ENCODE data around the gene DQX1. TPM values are rescaled to one million over a fixed set of nuclear protein-coding genes. Genes with fewer than 3 reads are reported as not detected.

The DQX1 gene
- total and polyA plus RNA-seq, 2 of the 8 experiments (the other 6 are each of a cell fraction or from before 2014, with no cell fraction given), result 0.76 to 1.1 TPM

- H3K4me1 ChIP-seq (replicated peaks in 1 of 4; ENCODE audit: control insufficient read depth in 3 of 4, insufficient read depth in 4 of 4, low read length in 3 of 4), result peaks cover 7 to 59% (median 38%) of the 10 kb centered on the region in 4 experiments
- no peaks in the 10 kb centered on the region for H3K36me3 ChIP-seq (ENCODE audit: control insufficient read depth in 2 of 4, insufficient read depth in 4 of 4, low read length in 3 of 4)
- H3K9ac ChIP-seq (replicated peaks in 1 of 4; ENCODE audit: extremely low read depth in 1 of 4, low read depth in 3 of 4, low read length in 3 of 4), result no peak within 1 kb of the TSS
- H2AK5ac ChIP-seq (ENCODE audit: low read depth, low read length), result no peak within 1 kb of the TSS
- FAIRE-seq (no peak), DNase-seq (ENCODE audit: low read depth in 1 of 2, low spot score in 2 of 2) (no peak)
- peak within 1 kb of the TSS; percentile 20 to 57 (median 46); a peak in 7 of 8 replicates for H3K4me3 ChIP-seq (ENCODE audit: extremely low read depth in 1 of 4, insufficient read depth in 2 of 4, low read depth in 3 of 4, low read length in 4 of 4)
- 4% methylated on average over 55 of the region's 65 CpGs; no CpG with 5 or more reads in 1 of the 2 experiments for WGBS, 2 experiments (ENCODE audit: extremely low coverage in 1 of 2, insufficient coverage in 1 of 2, insufficient read length in 1 of 2, insufficient replicate concordance in 2 of 2, low coverage in 1 of 2, low lambda C conversion rate in 2 of 2, missing lambda C conversion rate in 1 of 2)
- no peak within 1 kb of the TSS for H3K56ac ChIP-seq (replicated peaks; ENCODE audit: insufficient read length, low read depth, low read length)
- no peaks in the 10 kb centered on the region for H3K79me1 ChIP-seq (ENCODE audit: low read depth, low read length)
- ChIA-PET CTCF (ENCODE audit: partially characterized antibody) (interaction anchor here (0.6 to 5.1 kb wide), 6 partner anchors 10 to 89 kb away, joined by 3 to 24 read pairs (median 13); partner anchors contain the start of genes CCDC142, TLX2 and TTC31), POLR2A (ENCODE audit: partially characterized antibody) (interaction anchor here (0.7 to 9.4 kb wide), 16 partner anchors 10 to 89 kb away, joined by 3 to 73 read pairs (median 4); partner anchors contain the start of genes AUP1, CCDC142, HTRA2 and MRPL53)
- no peak within 1 kb of the TSS for H3K23ac ChIP-seq (ENCODE audit: insufficient read length)
- H2BK20ac ChIP-seq (ENCODE audit: low read length), result peak within 1 kb of the TSS; percentile 48
- no peak within 1 kb of the TSS for H3K14ac ChIP-seq (ENCODE audit: insufficient read length)
- peak within 1 kb of the TSS; percentile 94; the same call in 1 of the 2 replicates for H2BK12ac ChIP-seq (ENCODE audit: low read depth, low read length)
- H2BK120ac ChIP-seq (replicated peaks; ENCODE audit: low read depth, low read length), result no peak within 1 kb of the TSS
- H2AFZ ChIP-seq (ENCODE audit: low read length), result peak within 1 kb of the TSS; percentile 47
- H3K23me2 ChIP-seq (ENCODE audit: low read depth, low read length), result peaks cover 35% of the 10 kb centered on the region; the same call in 1 of the 2 replicates
- no peak within 1 kb of the TSS for H3K4ac ChIP-seq (replicated peaks; ENCODE audit: insufficient read length, low read depth, low read length)
- H3K27me3 ChIP-seq (replicated peaks in 1 of 4; ENCODE audit: control insufficient read depth in 3 of 4, extremely low read depth in 1 of 4, insufficient read depth in 3 of 4, low read length in 3 of 4), result peaks cover 82 to 95% (median 94%) of the 10 kb centered on the region in 4 experiments
- no peaks in the 10 kb centered on the region for H3K79me2 ChIP-seq (ENCODE audit: control insufficient read depth in 1 of 2, insufficient read depth in 2 of 2, low read length in 2 of 2)
- peak within 1 kb of the TSS; percentile 96 for H3K18ac ChIP-seq (ENCODE audit: extremely low read depth, low read length)
- H3K9me3 ChIP-seq (ENCODE audit: insufficient read depth in 2 of 2, low read depth in 1 of 2, low read length in 1 of 2), result no peaks in the 10 kb centered on the region
- peaks cover 0 to 14% of the 10 kb centered on the region in 2 experiments for H4K20me1 ChIP-seq (replicated peaks in 1 of 2; ENCODE audit: control insufficient read depth in 1 of 2, insufficient read depth in 2 of 2, low read length in 2 of 2)
- peak within 1 kb of the TSS; percentile 90 for H4K8ac ChIP-seq (ENCODE audit: extremely low read depth, insufficient read depth, low read length)
- no peak within 1 kb of the TSS for H3K27ac ChIP-seq (ENCODE audit: low read depth, low read length)
- peak; percentile 94 for TF ChIP-seq EZH2 (IDR thresholded peaks at IDR 0.05; ENCODE audit: low read depth, low read length, severe bottlenecking)
- peak; percentile 75 for TF ChIP-seq SUZ12 (IDR thresholded peaks at IDR 0.05; ENCODE audit: low read length)
- TF ChIP-seq RNF2 (IDR thresholded peaks at IDR 0.05; ENCODE audit: borderline replicate concordance, low read depth, low read length, missing control alignments, poor library complexity, severe bottlenecking), result peak; percentile 61
- TF ChIP-seq TEAD4 (IDR thresholded peaks at IDR 0.05; ENCODE audit: low read depth, low read length), result no peak
- peak within 1 kb of the TSS; percentile 62 for H4K91ac ChIP-seq (replicated peaks; ENCODE audit: insufficient read length, low read length)
- H3K4me2 ChIP-seq (ENCODE audit: insufficient read depth in 1 of 2, low read depth in 2 of 2, low read length in 2 of 2), result peak within 1 kb of the TSS; percentile 78 to 97
- H2BK5ac ChIP-seq (ENCODE audit: low read depth, low read length), result no peak within 1 kb of the TSS
- H2BK15ac ChIP-seq (ENCODE audit: low read length), result 0 out of 2 replicates have a peak within 1 kb of the TSS, but pooled peaks have one; percentile 72
- no peak within 1 kb of the TSS for H4K5ac ChIP-seq (ENCODE audit: insufficient read length, low read depth, low read length)
Measured at GRCh38 chr2:74499267-74499939, 26.6 kb downstream of the DQX1 start, which contains the start of gene LBX2. Gene LBX2 (minus strand): TSS chr2:74499603. CDS start chr2:74499537, 66 bp downstream.
